RPMI8226 (cell line): ENCODE measurements around the gene PAX8.

Experiments used
- DNase-seq: peaks from one replicate; pipeline ENCODE4 v3.0.0-alpha.2; 2015

Gene PAX8

DNA sequence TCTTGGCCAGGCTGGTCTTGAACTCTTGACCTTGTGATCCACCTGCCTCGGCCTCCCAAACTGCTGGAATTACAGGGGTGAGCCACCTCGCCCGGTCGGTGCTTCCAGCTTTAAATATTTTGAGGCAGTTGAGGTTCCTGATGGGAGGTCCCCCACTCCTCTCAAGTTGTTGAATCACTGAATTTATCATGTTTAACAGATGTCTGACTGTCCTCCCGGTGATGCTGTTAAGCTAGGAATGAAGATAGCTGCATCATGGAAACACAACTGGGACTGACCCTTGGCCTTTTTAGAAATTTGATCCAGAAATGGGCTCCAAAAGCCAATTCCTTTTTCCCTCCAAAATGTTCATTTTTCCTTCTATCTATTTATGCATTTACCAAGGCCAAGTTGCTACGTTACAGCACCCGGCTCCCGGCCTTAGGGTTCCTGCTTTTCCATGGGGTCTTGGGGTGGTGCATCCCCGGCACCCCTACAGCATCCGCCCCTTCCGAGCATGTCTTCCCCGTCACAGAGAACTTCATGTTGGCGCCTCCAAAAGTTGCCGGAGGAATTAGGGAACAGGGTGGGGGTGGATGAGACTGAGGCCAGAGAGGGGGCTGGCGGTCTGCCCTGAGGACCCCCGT lies 43.9 kb downstream of the PAX8 start:
- DNase-seq = no peak

DNA sequence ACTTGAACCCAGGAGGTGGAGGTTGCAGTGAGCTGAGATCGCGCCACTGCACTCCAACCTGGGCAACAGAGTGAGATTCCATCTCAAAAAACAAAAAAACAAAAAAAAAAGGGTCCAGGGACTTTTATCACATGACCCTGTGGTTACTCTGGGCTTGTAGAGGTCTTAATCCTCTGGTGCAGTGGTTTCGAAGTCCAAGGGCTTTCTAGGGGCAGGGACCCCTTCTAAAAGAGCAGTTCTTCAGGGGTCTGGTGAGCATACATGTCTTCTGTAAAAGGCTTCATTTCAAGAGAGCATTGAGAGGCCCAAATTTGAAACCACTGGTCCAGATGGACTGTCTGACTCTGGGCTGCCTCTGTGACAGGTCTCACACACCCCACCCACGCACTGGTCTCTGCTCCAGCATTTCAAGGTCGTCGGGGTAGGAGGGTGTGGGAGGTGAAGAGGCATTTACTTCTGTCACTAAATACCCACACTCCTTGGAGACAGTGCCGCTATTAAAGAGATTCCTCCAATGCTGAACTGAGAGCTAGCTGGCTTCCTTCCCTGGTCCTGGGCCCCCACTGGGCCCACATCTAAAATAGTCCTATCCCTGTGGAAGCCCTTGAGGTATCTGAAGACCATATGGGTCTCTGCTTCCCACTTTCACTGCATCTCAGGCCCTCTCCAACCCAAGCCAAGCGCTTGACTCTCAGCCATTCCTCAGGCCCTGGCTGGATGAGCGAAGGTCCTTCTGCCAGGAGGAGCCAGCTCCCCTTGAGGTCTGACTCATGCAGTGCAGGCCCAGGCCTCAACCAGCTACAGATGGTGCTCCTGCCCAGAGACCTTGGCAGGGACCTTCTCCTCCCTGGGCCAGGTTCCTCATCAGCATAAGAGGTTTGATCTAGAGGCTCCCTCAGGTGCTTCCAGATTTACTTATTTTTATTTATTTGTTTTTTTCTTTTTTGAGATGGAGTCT lies 44.8 kb downstream of the PAX8 start:
- peak; percentile 59 for DNase-seq

DNA sequence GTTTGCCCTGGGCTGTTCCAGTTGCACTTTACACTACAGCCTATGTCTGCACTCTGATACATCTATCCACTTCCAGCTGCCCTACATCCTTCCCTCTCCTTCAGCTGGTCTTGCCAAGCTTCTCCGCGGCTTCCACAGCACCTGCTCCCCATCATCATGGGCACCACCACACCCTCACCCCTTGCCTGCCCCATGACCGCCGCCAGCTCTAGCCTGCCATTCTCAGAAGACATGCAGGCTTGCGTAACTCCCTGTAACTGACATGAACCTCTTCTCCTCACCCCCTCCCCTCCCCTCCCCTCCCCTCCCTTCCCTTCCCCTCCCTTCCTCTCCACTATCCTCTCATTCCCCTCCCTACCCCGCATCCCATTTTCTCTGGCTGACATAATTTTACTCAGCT lies 46.0 kb downstream of the PAX8 start:
- DNase-seq = no peak

DNA sequence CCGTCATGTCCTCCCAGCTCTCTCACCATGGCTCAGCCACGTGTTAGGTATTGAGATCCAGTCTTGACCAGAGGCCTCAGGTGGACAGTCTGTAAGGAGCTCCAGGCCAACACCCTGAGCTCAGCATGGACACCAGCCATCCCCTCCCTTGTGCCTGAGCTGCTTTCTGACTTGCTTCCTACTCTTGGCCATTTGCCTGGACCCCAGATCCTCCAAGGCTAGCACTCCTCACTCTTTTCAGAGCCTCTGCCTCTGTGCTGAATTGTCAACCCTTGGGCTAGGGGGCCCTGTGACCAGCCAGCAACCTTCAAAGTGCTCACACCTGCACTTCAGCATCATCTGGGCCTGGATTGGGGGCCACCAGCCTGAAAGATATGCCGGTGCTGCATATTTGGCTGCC lies 46.6 kb downstream of the PAX8 start:
- DNase-seq = no peak

DNA sequence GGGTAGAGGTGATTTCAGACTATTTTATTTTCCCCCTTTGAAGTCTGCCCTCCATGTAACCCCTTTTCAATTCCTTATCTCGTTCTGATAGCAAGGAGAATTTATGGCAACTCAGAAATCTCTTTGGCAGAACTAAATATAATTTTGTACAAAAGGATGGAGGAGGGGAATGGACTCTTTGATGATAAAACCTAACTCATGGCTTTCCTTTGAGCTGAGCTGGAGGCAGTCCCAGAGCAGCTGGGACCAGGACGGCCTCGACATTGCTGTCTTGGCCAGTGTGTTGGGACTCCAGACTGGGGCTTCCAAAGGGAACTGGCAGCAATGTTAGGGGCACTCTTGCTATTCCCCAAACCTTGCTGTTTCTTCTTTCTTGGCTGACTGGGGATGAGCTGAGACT lies 47.7 kb downstream of the PAX8 start:
- DNase-seq = no peak

DNA sequence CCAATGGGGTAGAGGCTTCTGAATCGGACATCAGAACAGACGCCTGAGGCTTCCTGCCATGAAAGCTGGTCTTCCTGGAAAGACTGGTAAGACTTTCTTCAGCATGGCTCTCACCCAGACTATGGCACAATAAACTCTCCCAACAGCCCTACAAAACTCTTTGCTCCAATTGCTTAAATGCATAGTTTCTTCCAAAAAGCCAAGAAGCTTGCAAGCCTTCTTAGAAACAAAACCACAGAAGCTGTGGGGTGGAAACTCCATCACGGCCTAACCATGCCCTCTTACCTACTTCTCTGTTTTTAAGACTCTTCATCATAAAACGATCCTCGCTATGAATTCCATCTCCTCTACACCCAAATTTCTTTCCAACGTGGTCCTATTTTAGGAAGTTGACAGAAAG lies 48.2 kb downstream of the PAX8 start:
- DNase-seq = no peak

DNA sequence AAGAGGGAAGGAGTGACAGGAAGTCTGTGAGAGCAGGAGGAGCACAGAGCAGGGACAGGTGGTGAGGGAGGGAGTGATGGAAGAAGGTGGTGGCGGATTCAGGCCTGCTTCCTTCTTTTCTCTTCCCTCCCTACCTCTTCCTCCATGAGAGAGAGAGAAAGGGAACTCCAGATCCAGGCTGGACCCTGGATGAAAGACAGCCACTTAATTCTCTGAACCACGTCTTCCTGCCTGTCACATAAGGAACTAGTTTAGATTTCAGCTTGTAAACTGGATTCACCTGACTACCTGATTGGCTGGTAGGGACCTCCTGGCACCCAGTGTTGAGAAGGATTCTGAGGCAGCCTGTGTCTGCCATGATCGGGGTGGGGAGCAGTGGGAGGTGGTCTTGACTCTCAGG lies 48.9 kb downstream of the PAX8 start:
- no peak for DNase-seq

DNA sequence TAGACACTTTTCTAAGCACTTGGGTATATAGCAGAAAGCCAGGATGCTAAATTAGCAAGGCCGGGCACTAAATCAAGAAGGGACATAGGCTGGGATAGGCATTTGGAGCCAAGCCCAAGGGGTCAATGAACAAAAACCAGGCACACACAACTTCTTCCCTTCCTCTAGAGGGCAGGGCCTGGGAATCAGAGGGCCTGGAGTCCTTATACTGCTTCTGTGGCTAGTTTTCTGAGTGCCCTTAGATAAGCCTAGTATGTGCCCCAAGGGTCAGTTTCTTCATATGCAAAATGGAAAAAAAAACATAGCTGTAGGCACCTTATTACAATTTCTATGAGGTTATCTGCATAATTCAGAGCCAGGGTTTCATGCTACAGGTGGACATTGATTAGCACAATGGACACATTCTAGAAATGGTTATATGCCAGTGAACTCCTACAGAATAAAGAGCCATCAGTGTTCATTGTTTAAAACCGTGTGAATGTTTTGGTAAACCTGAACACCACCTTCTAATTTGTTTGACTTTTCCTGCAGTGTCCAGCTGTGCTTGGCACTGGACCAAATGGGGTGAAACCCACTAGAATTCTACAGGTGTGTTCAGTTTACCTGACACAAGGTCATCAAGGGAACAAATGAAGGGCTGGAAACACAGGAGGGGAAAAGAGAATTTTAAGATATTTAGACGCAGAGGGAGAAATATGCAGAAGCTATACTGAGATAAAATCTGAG lies 49.6 kb downstream of the PAX8 start:
- DNase-seq = no peak

DNA sequence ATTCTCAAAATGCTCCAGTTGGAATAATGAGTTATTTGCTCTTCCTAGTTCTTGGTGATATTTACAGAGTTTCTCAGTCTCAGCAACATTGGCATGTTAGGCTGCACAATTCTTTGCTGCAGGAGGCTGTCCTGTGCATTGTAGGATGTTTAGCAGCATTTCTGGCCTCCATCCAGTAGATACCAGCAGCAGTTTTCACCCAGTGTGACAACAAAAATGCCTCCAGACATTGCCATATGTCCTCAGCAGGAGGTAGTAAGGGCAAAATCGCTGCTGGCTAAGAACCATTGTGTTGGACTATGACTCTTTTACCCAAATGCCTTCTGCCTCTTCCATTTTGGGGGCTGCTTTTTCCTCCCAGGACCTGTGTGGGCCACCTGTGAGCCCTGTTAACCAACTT lies 50.4 kb downstream of the PAX8 start:
- DNase-seq = no peak

DNA sequence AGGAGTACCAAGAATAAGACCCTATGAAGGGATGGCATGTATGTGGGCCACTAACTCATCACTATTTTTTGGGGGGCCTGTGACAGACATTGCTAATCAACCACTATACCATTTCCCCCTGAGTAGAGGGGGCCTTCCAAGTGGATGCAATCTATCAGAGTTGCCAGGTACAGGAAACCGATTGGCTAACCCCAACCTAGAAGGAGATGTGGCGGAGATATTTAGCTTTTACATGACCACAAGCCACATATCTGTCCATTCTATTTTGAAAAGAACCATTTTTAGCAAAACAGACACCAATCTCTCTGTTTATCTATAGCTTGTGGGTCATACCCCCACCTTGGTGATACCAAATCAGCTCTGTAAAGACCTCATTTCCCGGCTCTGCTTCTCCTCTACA lies 51.0 kb downstream of the PAX8 start:
- no peak for DNase-seq

DNA sequence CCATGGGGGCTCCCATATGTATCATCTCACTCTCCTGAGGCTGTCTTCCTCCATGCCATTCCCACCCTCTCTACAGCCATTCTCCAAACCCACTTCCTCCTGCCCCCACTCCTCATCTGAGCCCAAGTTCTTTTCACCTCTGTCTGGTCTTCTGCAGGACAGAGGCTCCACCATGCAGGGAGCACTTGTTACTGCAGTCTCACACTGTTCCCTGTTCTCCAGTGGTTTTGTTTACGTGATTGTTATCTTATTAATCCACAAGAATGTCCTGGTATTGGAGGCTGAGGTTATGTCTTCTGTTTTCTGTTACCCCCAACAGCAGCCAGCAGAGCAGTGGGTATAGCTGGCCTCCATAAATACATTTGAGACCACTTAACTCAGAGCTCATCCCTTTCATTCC lies 51.4 kb downstream of the PAX8 start:
- no peak for DNase-seq

DNA sequence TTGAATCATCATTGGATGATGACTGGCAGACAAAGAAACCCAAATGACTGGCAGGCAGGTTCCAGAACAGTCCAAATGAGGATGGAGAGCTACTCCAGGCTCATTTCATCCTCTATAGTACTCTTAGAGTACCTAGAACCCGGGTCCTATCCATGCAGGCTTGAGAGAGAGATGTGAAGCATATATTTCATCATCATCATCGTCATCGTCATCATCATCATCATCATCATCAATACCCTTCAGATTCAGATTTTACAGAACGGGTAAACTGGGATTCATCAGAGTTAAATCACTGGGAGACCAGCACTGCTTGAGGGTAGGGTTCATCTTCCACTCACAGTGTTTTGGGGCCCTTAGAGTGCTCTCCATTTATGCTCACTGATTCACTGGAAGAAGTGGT lies 52.3 kb downstream of the PAX8 start:
- no peak for DNase-seq

DNA sequence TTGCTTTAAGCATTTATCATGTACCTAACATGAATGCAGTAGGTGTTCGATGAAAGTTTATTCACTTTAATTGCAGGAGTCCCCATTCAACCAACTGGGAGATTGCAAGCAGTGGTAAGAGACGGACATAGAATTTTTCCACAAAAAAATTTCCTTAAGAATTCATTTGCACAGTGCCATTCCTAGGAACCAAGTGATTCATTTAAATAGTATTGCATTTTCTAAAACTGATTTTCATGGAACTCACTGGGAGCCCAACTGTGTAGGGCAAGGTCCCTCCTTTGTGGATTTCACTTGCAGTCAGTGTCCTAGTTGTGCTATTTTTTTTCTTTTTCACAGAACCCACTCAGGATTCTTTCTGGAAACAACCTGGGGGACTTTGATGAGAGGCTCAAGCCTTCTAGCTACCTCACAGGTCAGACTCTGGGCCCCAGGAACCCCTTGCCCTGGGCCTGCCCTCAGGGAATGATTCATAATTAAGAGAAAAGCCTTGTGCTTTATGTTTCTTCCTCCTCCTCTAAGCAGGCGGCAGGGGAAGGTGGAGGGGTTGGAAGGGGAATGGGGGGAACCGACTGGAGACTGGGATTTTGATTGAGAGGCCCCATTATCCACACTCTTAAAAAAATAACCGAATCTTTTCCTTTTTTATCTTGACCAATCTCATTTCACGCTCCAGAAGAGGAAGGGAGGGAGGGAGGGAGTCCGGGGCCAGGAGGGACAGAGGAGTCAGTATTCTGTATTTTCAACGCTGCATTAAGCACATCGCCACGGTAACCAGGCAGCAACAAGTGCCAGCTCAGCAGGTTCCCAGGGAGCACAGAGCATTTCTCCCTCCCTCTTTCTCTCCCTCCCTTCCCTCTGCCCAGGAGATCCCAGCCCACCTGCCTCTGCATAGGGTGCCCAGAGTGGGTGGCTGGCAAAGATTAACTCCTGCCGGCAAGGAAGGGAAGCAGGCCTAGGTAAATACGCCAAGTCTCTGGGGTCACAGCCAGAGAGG lies 53.2 kb downstream of the PAX8 start:
- DNase-seq = peak; percentile 40

DNA sequence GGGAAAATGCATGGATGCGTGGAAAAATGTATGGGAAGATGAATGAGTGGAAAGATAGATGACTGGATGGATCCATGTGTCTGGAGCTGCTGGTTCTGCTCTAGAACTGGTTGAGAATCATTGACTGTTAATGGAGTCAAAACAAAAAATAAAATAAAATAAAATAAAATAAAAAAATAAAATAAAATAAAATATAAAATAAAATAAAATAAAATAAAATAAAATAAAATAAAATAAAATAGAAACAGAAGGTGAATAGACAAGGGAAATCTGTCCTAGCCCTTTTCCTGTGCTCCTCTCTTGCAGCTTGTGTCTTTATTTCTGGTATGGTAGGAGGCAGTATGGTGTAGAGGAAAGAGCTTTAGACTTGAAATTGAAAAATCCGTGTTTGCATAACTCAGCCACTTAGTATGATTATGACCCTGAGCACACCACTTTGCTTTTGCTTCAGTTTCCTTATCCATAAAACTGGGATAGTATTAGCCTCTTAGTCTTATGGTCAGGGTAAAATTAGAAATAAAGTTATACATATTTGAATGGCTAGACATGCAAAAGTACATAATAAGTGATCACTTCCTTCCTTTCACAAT lies 54.0 kb downstream of the PAX8 start:
- no peak for DNase-seq

DNA sequence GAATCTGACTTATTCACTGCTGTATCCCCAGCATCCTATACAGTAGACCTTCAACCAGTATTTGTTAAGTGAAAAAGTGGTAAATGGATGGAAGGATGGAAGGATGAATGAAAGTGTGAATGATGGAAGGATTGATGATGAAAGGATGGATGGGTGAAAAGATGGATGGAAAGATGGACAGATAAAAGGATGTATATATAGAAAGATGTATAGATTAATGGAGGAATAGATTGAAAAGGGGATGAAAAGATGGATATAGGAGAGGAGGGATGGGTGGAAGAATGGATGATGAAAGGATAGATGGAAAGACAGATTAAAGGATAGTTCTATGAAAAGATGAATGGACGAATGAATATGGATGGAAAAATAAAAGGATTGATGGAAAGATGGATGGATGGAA lies 54.9 kb downstream of the PAX8 start:
- no peak for DNase-seq

DNA sequence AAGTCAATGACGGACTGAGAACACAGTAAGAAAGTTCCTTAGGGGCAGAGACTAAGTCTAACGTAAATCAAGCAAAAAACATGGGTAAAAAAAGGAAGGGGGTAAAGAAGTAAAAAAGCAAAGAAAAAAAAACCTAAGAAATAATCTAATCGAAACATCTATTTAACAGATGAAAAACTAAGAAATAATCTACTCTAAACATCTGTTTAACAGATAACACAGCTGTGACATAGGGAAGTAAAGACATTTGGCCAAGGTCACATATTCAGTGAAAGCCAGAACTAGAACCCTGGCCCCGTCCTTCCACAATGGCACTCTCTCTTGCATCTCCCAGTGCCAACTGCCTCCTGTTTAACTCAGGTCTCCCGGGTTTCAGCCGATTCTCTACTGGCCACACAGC lies 56.9 kb downstream of the PAX8 start:
- no peak for DNase-seq

DNA sequence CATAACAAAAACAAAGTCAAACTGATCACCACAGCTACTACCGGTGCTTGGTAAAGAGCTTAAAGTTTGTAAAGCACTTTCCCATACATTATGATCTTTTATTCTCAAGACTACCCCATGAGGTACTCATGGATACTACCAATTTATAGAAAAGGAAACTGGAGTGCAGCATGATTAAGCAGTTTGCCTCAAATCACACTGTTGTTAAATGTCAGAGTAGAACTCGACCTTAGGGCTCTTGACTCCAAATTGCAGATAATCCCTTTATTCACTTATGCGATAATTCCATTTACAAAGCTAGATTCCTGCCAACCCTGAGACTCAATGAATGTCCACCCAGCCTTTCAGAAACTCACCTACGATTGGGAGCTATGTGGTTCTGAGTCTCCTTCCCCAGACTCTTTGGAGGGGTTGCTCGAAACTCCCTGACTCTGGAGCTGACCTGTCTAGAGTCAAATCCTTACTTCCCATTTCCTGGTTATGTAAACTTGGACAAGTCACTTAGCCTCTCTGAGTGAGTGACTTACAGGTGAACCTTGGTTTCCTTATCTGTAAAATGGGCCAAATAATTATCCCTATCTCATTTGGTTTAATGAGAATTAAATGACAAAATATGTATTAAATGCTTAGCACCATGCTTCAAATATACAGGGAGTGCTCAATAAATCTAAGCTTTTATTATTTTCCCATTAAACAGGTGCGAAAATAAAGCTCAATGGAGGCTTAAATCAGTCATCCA lies 57.6 kb downstream of the PAX8 start:
- DNase-seq = no peak

DNA sequence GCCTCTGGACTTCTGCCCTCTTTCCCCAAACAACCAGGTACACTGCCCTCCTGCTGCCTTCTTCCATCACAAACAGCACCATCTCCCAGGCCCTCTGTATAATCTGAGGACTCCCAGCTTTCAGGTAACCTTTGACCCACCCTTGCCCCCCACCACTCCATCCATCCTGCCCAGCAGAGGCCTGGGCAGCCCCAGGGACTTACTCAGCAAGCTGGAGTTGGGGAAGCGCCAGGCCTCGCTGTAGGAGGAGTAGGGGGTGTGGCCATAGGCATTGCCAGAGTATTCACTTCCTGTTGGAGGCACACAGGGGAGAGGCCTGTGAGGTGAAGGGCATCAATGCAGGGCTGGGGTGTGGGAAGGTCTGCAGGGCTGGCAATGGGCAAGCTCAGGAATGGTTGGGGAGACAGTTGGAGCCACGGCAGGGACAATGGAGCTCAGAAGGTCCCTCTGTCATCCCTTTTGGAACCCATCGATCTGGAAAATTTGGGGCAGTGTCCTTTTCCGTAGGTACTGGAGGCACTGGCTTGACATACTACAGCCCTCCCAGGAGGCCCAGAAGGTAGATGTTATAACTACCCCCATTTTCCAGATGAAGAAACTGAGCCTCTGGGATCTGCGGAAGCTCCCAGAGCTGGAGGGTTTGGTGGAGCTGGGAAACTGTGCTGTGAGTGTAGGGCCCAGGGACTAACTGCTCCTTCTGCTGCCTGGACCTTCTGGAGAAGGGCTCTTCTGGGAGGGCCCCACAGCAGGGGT lies 58.7 kb downstream of the PAX8 start:
- DNase-seq = peak; percentile 49

DNA sequence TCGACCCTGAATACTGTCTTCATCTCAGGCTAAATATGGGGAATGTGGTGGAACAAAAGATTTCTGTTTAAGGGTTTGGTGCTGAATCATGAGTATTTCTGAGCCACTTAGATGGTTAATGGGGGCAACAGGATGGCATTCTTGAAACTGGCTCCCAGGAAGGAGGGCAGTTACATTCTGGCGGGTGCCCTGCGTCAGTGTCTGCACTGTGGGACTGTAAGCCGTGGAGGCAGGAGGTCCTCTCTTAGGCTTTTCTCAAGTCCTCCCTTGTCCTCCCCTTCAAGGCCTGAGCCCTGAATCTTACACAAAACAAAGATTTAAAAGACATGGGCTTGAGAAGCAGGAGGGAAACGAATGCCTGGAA lies 59.2 kb downstream of the PAX8 start:
- DNase-seq = no peak

DNA sequence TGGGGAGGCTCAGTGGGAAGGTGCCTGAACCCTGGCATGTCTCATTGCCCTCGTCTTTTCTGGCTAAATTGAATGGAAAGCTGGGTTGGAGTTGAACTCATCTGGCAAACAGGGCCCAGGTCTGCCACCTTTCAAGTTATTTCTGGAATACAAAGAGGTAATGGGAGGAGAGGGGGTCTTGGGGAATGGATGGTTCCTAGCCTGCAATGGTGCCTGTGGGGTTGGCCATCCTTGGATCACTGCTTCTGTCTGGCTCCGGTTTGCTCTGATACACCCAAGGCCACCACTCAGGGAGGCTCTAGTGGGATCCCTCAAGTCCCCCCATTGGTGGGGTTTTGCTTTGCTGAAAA lies 59.7 kb downstream of the PAX8 start:
- DNase-seq = no peak
